WTC11 (cell line): Measurements from ENCODE around the gene RSPH4A. TPM values are rescaled to one million over a fixed set of nuclear protein-coding genes. Genes with fewer than 3 reads are reported as not detected.

ENCODE experiments used
- ATAC-seq: fragments of 200-7000 bp; cut with Tn5 transposase; 2 replicates; pipeline ENCODE4 v1.10.0; 2021; ENCODE audit warnings: mild to moderate bottlenecking, moderate library complexity
- CTCF ChIA-PET: fragments of 300-600 bp; sonication (Branson Sonifier 250); formaldehyde crosslinking; loops from one replicate; lab custom pipeline; 2021; ENCODE audit warnings: antibody characterized with exemption; lab: Charles Lee
- POLR2A ChIA-PET: fragments of 350-600 bp; sonication (Branson Sonifier 250); formaldehyde crosslinking; loops from one replicate; lab custom pipeline; 2021; ENCODE audit warnings: antibody characterized with exemption; lab: Charles Lee
- DNase-seq: peaks from one replicate; pipeline ENCODE4 v3.0.0; 2021; ENCODE audit warnings: low spot score
- H3K27ac Mint-ChIP-seq: 2 replicates; pipeline ENCODE4 v1.8.0; 2021; ENCODE audit warnings: mixed read lengths
- H3K27me3 Mint-ChIP-seq: 2 replicates; pipeline ENCODE4 v1.8.0; 2021; ENCODE audit warnings: low read depth, mild to moderate bottlenecking, moderate library complexity, mixed read lengths
- H3K36me3 Mint-ChIP-seq: 2 replicates; pipeline ENCODE4 v1.8.0; 2021; ENCODE audit warnings: mixed read lengths
- H3K4me1 Mint-ChIP-seq: 2 replicates; pipeline ENCODE4 v1.8.0; 2022; ENCODE audit warnings: mixed read lengths
- H3K4me3 Mint-ChIP-seq: 2 replicates; pipeline ENCODE4 v1.8.0; 2021; ENCODE audit warnings: mild to moderate bottlenecking, moderate library complexity, mixed read lengths
- H3K9me3 Mint-ChIP-seq: 2 replicates; pipeline ENCODE4 v1.8.0; 2021; ENCODE audit warnings: mixed read lengths
- ATF6 ChIP-seq: sonication (generic); formaldehyde crosslinking; IDR thresholded peaks from 2 replicates; pipeline ENCODE4 v1.8.1; 2023; ENCODE audit warnings: mild to moderate bottlenecking, missing genetic modification reagents
- ELF4 ChIP-seq: sonication (generic); formaldehyde crosslinking; IDR thresholded peaks from 2 replicates; pipeline ENCODE4 v1.8.1; 2022; ENCODE audit warnings: low read depth, mild to moderate bottlenecking, moderate library complexity, missing genetic modification reagents
- EMX1 ChIP-seq: fragments of 250-450 bp; sonication (Bioruptor Pico); IDR thresholded peaks from 2 replicates; pipeline ENCODE4 v1.8.0; 2021; ENCODE audit warnings: mild to moderate bottlenecking
- ESRRA ChIP-seq: sonication (generic); formaldehyde crosslinking; IDR thresholded peaks from 2 replicates; pipeline ENCODE4 v1.8.1; 2022; ENCODE audit warnings: mild to moderate bottlenecking, missing genetic modification reagents, borderline replicate concordance
- HMGXB4 ChIP-seq: sonication (generic); formaldehyde crosslinking; IDR thresholded peaks from 2 replicates; pipeline ENCODE4 v1.8.1; 2023; ENCODE audit warnings: mild to moderate bottlenecking, moderate library complexity, missing genetic modification reagents
- IRF2 ChIP-seq: sonication (generic); formaldehyde crosslinking; IDR thresholded peaks from 2 replicates; pipeline ENCODE4 v1.8.0; 2022; ENCODE audit warnings: low read depth, missing genetic modification reagents, borderline replicate concordance
- JAZF1 ChIP-seq: fragments of 250-450 bp; sonication (Bioruptor Pico); IDR thresholded peaks from 2 replicates; pipeline ENCODE4 v1.9.0; 2021; ENCODE audit warnings: moderate library complexity, mild to moderate bottlenecking, inconsistent platforms
- NFATC4 ChIP-seq: fragments of 250-450 bp; sonication (Bioruptor Pico); IDR thresholded peaks from 2 replicates; pipeline ENCODE4 v1.9.0; 2021; ENCODE audit warnings: mild to moderate bottlenecking
- NFE2L1 ChIP-seq: sonication (generic); formaldehyde crosslinking; IDR thresholded peaks from 2 replicates; pipeline ENCODE4 v1.8.1; 2023; ENCODE audit warnings: missing genetic modification reagents
- NR2C2 ChIP-seq: sonication (generic); formaldehyde crosslinking; IDR thresholded peaks from 2 replicates; pipeline ENCODE4 v1.8.0; 2022; ENCODE audit warnings: mild to moderate bottlenecking, missing genetic modification reagents
- PRDM15 ChIP-seq: sonication (generic); formaldehyde crosslinking; IDR thresholded peaks from 2 replicates; pipeline ENCODE4 v1.8.0; 2022; ENCODE audit warnings: missing genetic modification reagents
- PRRX2 ChIP-seq: fragments of 250-450 bp; sonication (Bioruptor Pico); IDR thresholded peaks from 2 replicates; pipeline ENCODE4 v1.8.0; 2021; ENCODE audit warnings: mild to moderate bottlenecking
- RELA ChIP-seq: sonication (generic); formaldehyde crosslinking; IDR thresholded peaks from 2 replicates; pipeline ENCODE4 v1.8.1; 2022; ENCODE audit warnings: missing genetic modification reagents, mild to moderate bottlenecking, borderline replicate concordance
- SOX15 ChIP-seq: fragments of 250-450 bp; sonication (Bioruptor Pico); IDR thresholded peaks from 2 replicates; pipeline ENCODE4 v1.9.0; 2021; ENCODE audit warnings: mild to moderate bottlenecking
- SP1 ChIP-seq: sonication (generic); formaldehyde crosslinking; conservative IDR thresholded peaks from 2 replicates; pipeline ENCODE4 v1.8.1; 2022; ENCODE audit warnings: missing genetic modification reagents
- TP53 ChIP-seq: sonication (generic); formaldehyde crosslinking; IDR thresholded peaks from 2 replicates; pipeline ENCODE4 v1.8.1; 2023; ENCODE audit warnings: mild to moderate bottlenecking, missing genetic modification reagents
- USF1 ChIP-seq: sonication (generic); formaldehyde crosslinking; IDR thresholded peaks from 2 replicates; pipeline ENCODE4 v1.8.0; 2022; ENCODE audit warnings: mild to moderate bottlenecking, missing genetic modification reagents
- ZNF138 ChIP-seq: sonication (generic); formaldehyde crosslinking; conservative IDR thresholded peaks from 2 replicates; pipeline ENCODE4 v1.8.1; 2022; ENCODE audit warnings: mild to moderate bottlenecking, moderate library complexity, missing genetic modification reagents
- ZNF317 ChIP-seq: sonication (generic); formaldehyde crosslinking; IDR thresholded peaks from 2 replicates; pipeline ENCODE4 v1.8.1; 2023; ENCODE audit warnings: low read depth, mild to moderate bottlenecking, moderate library complexity, missing genetic modification reagents, borderline replicate concordance
- total RNA-seq: library from RNA; stranded (reverse); gene quantifications from 3 replicates; pipeline ENCODE4 v1.2.3, GENCODE V29; 2021

The RSPH4A gene
- total RNA-seq, 1 experiment from 2014 or later, result 0.57 TPM

GRCh38 chr6:116578335-116578734 lies 37.9 kb upstream of the RSPH4A start:
- CTCF ChIA-PET, result no interaction called here
- TF ChIP-seq NFE2L1 (no peak), IRF2 (CRISPR knock-in tag) (no peak), USF1 (CRISPR knock-in tag) (no peak), ATF6 (CRISPR knock-in tag) (no peak), SP1 (CRISPR knock-in tag) (no peak), ESRRA (CRISPR knock-in tag) (no peak), RELA (CRISPR knock-in tag) (no peak)
- TF ChIP-seq, all 79 proteins: peak for 0
- Mint-ChIP-seq H3K27me3 (no peaks in the 10 kb centered on the region), H3K27ac (no peak overlapping the region), H3K4me1 (no peaks in the 10 kb centered on the region), H3K9me3 (no peaks in the 10 kb centered on the region), H3K4me3 (no peak overlapping the region), H3K36me3 (no peaks in the 10 kb centered on the region)
- POLR2A ChIA-PET, result no interaction called here
- no peak for ATAC-seq
- no peak for DNase-seq

GRCh38 chr6:116579143-116579542 lies 37.1 kb upstream of the RSPH4A start:
- Mint-ChIP-seq H3K27ac (no peak overlapping the region), H3K4me3 (no peak overlapping the region), H3K4me1 (no peaks in the 10 kb centered on the region), H3K9me3 (no peaks in the 10 kb centered on the region), H3K27me3 (no peaks in the 10 kb centered on the region), H3K36me3 (no peaks in the 10 kb centered on the region)
- ATAC-seq (no peak), DNase-seq (no peak)
- TF ChIP-seq TP53 (CRISPR knock-in tag) (no peak), JAZF1 (CRISPR knock-in tag) (no peak), NFATC4 (no peak), ELF4 (no peak), ATF6 (CRISPR knock-in tag) (no peak)
- POLR2A ChIA-PET, result no interaction called here
- CTCF ChIA-PET, result no interaction called here

GRCh38 chr6:116580198-116580597 lies 36.1 kb upstream of the RSPH4A start:
- no peaks in the 10 kb centered on the region for H3K27me3 Mint-ChIP-seq
- H3K9me3 Mint-ChIP-seq, result no peaks in the 10 kb centered on the region
- no peak overlapping the region for H3K4me3 Mint-ChIP-seq
- no peaks in the 10 kb centered on the region for H3K36me3 Mint-ChIP-seq
- ChIA-PET CTCF (no interaction called here), POLR2A (no interaction called here)
- DNase-seq, result no peak
- H3K27ac Mint-ChIP-seq, result no peak overlapping the region
- H3K4me1 Mint-ChIP-seq, result no peaks in the 10 kb centered on the region
- no peak for ATAC-seq
- TF ChIP-seq ZNF138 (CRISPR knock-in tag) (no peak), PRRX2 (CRISPR knock-in tag) (no peak), HMGXB4 (CRISPR knock-in tag) (no peak), IRF2 (CRISPR knock-in tag) (no peak), SOX15 (CRISPR knock-in tag) (no peak), ZNF317 (CRISPR knock-in tag) (no peak), EMX1 (no peak), NR2C2 (CRISPR knock-in tag) (no peak), PRDM15 (CRISPR knock-in tag) (no peak)
